Tibial artery (tissue), 4 donors: Measurements from ENCODE around the gene DENND1C.

Source experiments
- DNase-seq, 2 donors: peaks; one replicate each; pipeline ENCODE4 v3.0.0-alpha.2; 2019
- H3K27ac ChIP-seq, 2 donors: fragments of 200-600 bp; sonication (generic) in 1 of 2; 1 replicate in 1 of 2; 2 replicates in 1 of 2; pipeline ENCODE4 v1.5.1; 2018 to 2019; ENCODE audit warnings: mild to moderate bottlenecking in 1 of 2
- H3K27me3 ChIP-seq, 2 donors: fragments of 200-600 bp; sonication (generic) in 1 of 2; one replicate each; pipeline versions ENCODE4 v1.5.1 to v1.6.0; 2016 to 2019
- H3K36me3 ChIP-seq, 3 donors: fragments of 200-600 bp; sonication (generic) in 2 of 3; one replicate each; pipeline ENCODE4 v1.5.1; 2016 to 2019; ENCODE audit warnings: mild to moderate bottlenecking in 2 of 3
- H3K4me1 ChIP-seq, 4 donors: fragments of 200-600 bp; sonication (generic) in 2 of 4; 1 replicate in 3 of 4; 2 replicates in 1 of 4; pipeline ENCODE4 v1.5.1; 2016 to 2019
- H3K4me3 ChIP-seq, 2 donors: fragments of 200-600 bp; sonication (generic) in 1 of 2; 1 replicate in 1 of 2; 2 replicates in 1 of 2; pipeline ENCODE4 v1.5.1; 2018 to 2019; ENCODE audit warnings: mild to moderate bottlenecking in 2 of 2
- H3K9me3 ChIP-seq, 3 donors: fragments of 200-600 bp; sonication (generic) in 1 of 3; one replicate each; pipeline ENCODE4 v1.5.1; 2016 to 2019
- intact Hi-C: fragments of 100-400 bp; cut with DNase I; formaldehyde crosslinking; loops from one replicate; pipeline ENCODE4 v1.15.0; 2023; ENCODE audit warnings: low total_unique reads
- TF ChIP-seq, protein P1 (sequence below), 2 experiments: fragments of 200-600 bp in 1 of 2; fragments of 450-650 bp in 1 of 2; IDR thresholded peaks; one replicate each; pipeline ENCODE4 v1.5.1; 2017 to 2019; ENCODE audit warnings: antibody characterized with exemption in 2 of 2, mild to moderate bottlenecking in 1 of 2, moderate library complexity in 1 of 2

DENND1C gene

DNA sequence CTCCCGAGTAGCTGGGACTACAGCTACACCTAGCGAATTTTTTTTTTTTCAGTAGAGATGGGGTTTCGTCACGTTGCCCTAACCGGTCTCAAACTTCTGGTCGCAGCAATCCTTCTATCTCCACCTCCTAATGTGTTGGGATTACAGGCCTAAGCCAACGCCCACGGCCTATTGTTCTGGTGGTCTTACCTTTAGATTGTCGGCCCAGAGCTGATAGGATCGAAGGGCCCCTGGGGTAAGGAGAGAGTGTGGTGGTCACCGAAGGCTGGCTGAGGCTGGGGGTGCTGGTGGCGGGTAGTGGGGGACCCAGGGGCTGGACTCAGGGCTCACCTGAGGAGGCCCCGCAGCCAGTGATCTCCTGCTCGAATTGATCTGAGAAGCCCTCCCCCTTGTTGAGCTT, 10.5 kb downstream of the DENND1C start:
- no peaks in the 10 kb centered on the region for H3K9me3 ChIP-seq
- intact Hi-C loops, result no loop called here
- H3K27ac ChIP-seq, result no peak overlapping the region
- no peak overlapping the region for H3K4me3 ChIP-seq
- H3K27me3 ChIP-seq, result peaks cover 0 to 30% of the 10 kb centered on the region in 2 donors
- peaks cover 0 to 7% (median 0%) of the 10 kb centered on the region in 3 donors for H3K36me3 ChIP-seq
- TF ChIP-seq, protein P1, sequence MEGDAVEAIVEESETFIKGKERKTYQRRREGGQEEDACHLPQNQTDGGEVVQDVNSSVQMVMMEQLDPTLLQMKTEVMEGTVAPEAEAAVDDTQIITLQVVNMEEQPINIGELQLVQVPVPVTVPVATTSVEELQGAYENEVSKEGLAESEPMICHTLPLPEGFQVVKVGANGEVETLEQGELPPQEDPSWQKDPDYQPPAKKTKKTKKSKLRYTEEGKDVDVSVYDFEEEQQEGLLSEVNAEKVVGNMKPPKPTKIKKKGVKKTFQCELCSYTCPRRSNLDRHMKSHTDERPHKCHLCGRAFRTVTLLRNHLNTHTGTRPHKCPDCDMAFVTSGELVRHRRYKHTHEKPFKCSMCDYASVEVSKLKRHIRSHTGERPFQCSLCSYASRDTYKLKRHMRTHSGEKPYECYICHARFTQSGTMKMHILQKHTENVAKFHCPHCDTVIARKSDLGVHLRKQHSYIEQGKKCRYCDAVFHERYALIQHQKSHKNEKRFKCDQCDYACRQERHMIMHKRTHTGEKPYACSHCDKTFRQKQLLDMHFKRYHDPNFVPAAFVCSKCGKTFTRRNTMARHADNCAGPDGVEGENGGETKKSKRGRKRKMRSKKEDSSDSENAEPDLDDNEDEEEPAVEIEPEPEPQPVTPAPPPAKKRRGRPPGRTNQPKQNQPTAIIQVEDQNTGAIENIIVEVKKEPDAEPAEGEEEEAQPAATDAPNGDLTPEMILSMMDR (IDR thresholded peaks at IDR 0.05), result no peak
- DNase-seq, result no peak
- H3K4me1 ChIP-seq, result peaks cover 0 to 8% (median 6%) of the 10 kb centered on the region in 4 donors

DNA sequence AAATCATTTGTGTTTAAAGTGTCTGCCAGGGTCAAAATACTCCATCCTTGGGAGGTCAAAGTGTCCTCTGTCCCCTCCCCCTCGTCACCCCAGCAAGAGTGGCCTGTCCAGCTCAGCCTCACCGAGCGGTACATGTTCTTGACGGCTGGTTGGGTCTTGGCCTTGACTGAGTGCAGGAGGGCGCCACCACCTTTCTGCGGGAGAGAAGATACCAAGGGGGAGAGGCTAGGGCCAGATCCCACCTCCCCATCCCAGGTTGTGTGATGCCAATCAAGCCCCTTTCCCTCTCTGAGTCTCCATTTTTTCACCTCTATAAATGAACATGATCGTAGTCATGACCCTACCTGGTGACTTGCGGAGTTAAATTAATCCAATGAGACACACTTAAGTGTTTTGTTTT, 11.4 kb downstream of the DENND1C start:
- DNase-seq, result no peak
- H3K36me3 ChIP-seq, result peaks cover 0 to 7% (median 0%) of the 10 kb centered on the region in 3 donors
- no peaks in the 10 kb centered on the region for H3K9me3 ChIP-seq
- no peak overlapping the region for H3K4me3 ChIP-seq
- no peaks in the 10 kb centered on the region for H3K4me1 ChIP-seq
- intact Hi-C loops, result no loop called here
- peaks cover 0 to 23% of the 10 kb centered on the region in 2 donors for H3K27me3 ChIP-seq
- H3K27ac ChIP-seq, result no peak overlapping the region
- TF ChIP-seq, protein P1 (IDR thresholded peaks at IDR 0.05), result no peak

DNA sequence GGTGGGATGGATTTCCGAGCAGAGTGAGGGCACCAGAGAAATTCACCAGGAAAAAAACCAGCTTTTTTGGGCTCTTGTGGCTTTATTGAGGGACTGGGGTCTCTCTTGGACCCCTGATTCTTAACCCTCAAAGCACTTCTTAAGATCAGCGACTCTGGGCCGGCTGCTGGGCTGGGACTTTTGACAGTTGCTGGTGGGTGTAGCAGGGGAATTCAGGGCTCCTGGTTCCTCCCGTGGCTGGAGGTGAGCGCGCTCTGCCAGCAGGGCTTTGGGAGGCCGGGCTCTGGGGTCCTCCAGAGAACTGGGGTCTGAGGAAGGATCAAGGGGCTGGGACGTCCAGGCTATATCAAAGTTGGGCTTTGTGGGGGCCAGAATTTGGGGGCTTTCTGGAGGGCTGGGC, 14.2 kb downstream of the DENND1C start:
- H3K27ac ChIP-seq, result no peak overlapping the region
- TF ChIP-seq, protein P1 (IDR thresholded peaks at IDR 0.05), result no peak
- peaks cover 0 to 10% (median 5%) of the 10 kb centered on the region in 4 donors for H3K4me1 ChIP-seq
- peaks cover 0 to 7% (median 0%) of the 10 kb centered on the region in 3 donors for H3K36me3 ChIP-seq
- H3K27me3 ChIP-seq, result peaks cover 0 to 28% of the 10 kb centered on the region in 2 donors
- no peak for DNase-seq
- H3K9me3 ChIP-seq, result no peaks in the 10 kb centered on the region
- H3K4me3 ChIP-seq, result no peak overlapping the region
- intact Hi-C loops, result no loop called here

DNA sequence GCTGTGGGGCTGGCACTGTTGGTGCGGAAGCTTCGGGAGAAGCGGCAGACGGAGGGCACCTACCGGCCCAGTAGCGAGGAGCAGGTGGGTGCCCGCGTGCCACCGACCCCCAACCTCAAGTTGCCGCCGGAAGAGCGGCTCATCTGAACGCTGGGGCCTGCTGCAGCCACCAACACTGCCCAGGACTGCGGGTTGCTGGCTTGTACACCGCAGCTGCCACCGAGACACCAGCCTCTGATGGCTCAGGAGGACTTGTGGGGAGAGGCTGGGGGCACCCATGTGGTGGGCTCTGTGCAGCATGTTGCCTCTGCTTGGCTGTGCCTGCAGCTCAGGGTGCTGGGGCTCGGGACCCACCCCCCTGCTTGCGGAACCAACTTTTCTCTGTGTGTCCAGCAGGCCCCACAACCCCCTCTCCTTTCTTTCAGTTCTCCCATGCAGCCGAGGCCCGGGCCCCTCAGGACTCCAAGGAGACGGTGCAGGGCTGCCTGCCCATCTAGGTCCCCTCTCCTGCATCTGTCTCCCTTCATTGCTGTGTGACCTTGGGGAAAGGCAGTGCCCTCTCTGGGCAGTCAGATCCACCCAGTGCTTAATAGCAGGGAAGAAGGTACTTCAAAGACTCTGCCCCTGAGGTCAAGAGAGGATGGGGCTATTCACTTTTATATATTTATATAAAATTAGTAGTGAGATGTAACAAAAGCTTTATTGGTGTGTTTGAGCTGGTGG, 14.9 kb downstream of the DENND1C start:
- H3K4me3 ChIP-seq, result no peak overlapping the region
- intact Hi-C loops, result no loop called here
- TF ChIP-seq, protein P1 (IDR thresholded peaks at IDR 0.05), result no peak
- H3K27me3 ChIP-seq, result peaks cover 0 to 25% of the 10 kb centered on the region in 2 donors
- peaks cover 0 to 10% (median 5%) of the 10 kb centered on the region in 4 donors for H3K4me1 ChIP-seq
- no peak for DNase-seq
- peaks cover 0 to 7% (median 0%) of the 10 kb centered on the region in 3 donors for H3K36me3 ChIP-seq
- no peak overlapping the region for H3K27ac ChIP-seq
- no peaks in the 10 kb centered on the region for H3K9me3 ChIP-seq

DNA sequence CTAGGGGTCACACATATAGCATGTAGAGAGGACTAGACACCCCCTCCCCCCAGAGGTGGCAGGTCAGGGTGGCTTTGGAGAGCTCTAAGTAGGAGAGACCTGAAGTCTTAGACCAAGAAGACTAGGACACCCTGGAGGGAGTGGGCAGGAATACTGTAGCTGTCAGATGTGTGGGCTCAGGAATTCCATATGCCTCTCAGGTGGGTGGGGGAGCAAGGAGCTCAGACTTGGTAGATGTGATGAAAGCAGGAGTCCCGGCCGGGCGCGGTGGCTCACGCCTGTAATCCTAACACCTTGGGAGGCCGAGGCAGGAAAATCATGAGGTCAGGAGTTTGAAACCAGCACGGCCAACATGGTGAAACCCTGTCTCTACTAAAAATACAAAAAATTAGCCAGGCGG, 15.9 kb downstream of the DENND1C start:
- Histone ChIP-seq H3K9me3 (no peaks in the 10 kb centered on the region), H3K27me3 (peaks cover 0 to 25% of the 10 kb centered on the region in 2 donors), H3K27ac (no peak overlapping the region), H3K36me3 (peaks cover 0 to 7% (median 0%) of the 10 kb centered on the region in 3 donors), H3K4me1 (peaks cover 0 to 13% (median 5%) of the 10 kb centered on the region in 4 donors), H3K4me3 (no peak overlapping the region)
- intact Hi-C loops, result no loop called here
- no peak for DNase-seq
- TF ChIP-seq, protein P1 (IDR thresholded peaks at IDR 0.05), result no peak
